HepG2 (cell line): ENCODE data around the gene STH. TPM values are rescaled to one million over a fixed set of nuclear protein-coding genes. Genes with fewer than 3 reads are reported as not detected.

Experiments used
- CHCHD3 ChIP-seq: sonication (generic); formaldehyde crosslinking; IDR thresholded peaks from 2 replicates; pipeline ENCODE4 v1.8.0; 2022; ENCODE audit warnings: mild to moderate bottlenecking, missing genetic modification reagents, moderate library complexity
- DBP ChIP-seq: sonication (generic); formaldehyde crosslinking; IDR thresholded peaks from 2 replicates; pipeline ENCODE4 v1.4.0; 2020; ENCODE audit warnings: missing genetic modification reagents; ENCODE audit errors: not compliant biosample characterization
- EED ChIP-seq: sonication (generic); formaldehyde crosslinking; IDR thresholded peaks from 2 replicates; pipeline ENCODE4 v1.5.0; 2020; ENCODE audit warnings: mild to moderate bottlenecking, missing genetic modification reagents
- HMG20A ChIP-seq: IDR thresholded peaks from 2 replicates; pipeline ENCODE4 v1.6.1; 2016; ENCODE audit warnings: borderline replicate concordance
- MBD4 ChIP-seq: IDR thresholded peaks from 2 replicates; pipeline ENCODE4 v1.6.1; 2012; ENCODE audit warnings: low read length, inconsistent platforms, borderline replicate concordance
- MIER3 ChIP-seq: IDR thresholded peaks from 2 replicates; pipeline ENCODE4 v1.6.1; 2016; ENCODE audit warnings: missing compliant biosample characterization, borderline replicate concordance
- NR3C1 ChIP-seq: sonication (generic); formaldehyde crosslinking; IDR thresholded peaks from 2 replicates; pipeline ENCODE4 v1.4.0; 2020; ENCODE audit warnings: missing genetic modification reagents
- PBX2 ChIP-seq: IDR thresholded peaks from 2 replicates; pipeline ENCODE4 v1.6.1; 2016; ENCODE audit warnings: control low read depth
- PHF20 ChIP-seq: sonication (generic); formaldehyde crosslinking; IDR thresholded peaks from 2 replicates; pipeline ENCODE4 v1.5.0; 2020; ENCODE audit warnings: mild to moderate bottlenecking, missing genetic modification reagents
- SMAD9 ChIP-seq: sonication (generic); formaldehyde crosslinking; IDR thresholded peaks from 2 replicates; pipeline ENCODE4 v1.5.1; 2020; ENCODE audit warnings: mild to moderate bottlenecking, missing genetic modification reagents
- TFDP2 ChIP-seq: sonication (generic); formaldehyde crosslinking; IDR thresholded peaks from 2 replicates; pipeline ENCODE4 v1.4.0; 2020; ENCODE audit warnings: missing genetic modification reagents
- TRIM24 ChIP-seq: sonication (generic); formaldehyde crosslinking; IDR thresholded peaks from 2 replicates; pipeline ENCODE4 v1.8.0; 2022; ENCODE audit warnings: mild to moderate bottlenecking, missing genetic modification reagents
- ZFP36 ChIP-seq: fragments of 150-350 bp; IDR thresholded peaks from 2 replicates; pipeline ENCODE4 v1.6.1; 2018; ENCODE audit warnings: borderline replicate concordance, low read length, low read depth; ENCODE audit not compliant: partially characterized antibody
- ZNF660 ChIP-seq: sonication (generic); formaldehyde crosslinking; IDR thresholded peaks from 2 replicates; pipeline ENCODE4 v1.5.1; 2020; ENCODE audit warnings: mild to moderate bottlenecking, low read depth, missing genetic modification reagents, borderline replicate concordance
- ZNF773 ChIP-seq: sonication (generic); formaldehyde crosslinking; IDR thresholded peaks from 2 replicates; pipeline ENCODE4 v1.4.0; 2020; ENCODE audit warnings: missing genetic modification reagents, borderline replicate concordance
- ZSCAN31 ChIP-seq: sonication (generic); formaldehyde crosslinking; IDR thresholded peaks from 2 replicates; pipeline ENCODE4 v1.5.0; 2020; ENCODE audit warnings: low read depth, mild to moderate bottlenecking, missing genetic modification reagents
- polyA plus RNA-seq, 8 experiments: library from polyadenylated mRNA; depleted of rRNA in 3 of 8; stranded (reverse) in 7 of 8; unstranded in 1 of 8; fragments of >200 nt; fragmentation: Illumina TruSeq in 4 of 8; extraction: Trizol in 4 of 8; gene quantifications; 2 replicates each; pipeline versions ENCODE4 v1.2.1 to v1.2.3, GENCODE V29; 2011 to 2016; ENCODE audit warnings: low read depth in 4 of 8, missing spikeins in 1 of 8, mixed read lengths in 1 of 8; ENCODE audit not compliant: insufficient read depth in 1 of 8
- total RNA-seq, 5 experiments: library from RNA; depleted of rRNA; stranded (reverse); fragments of >200 nt; fragmentation: Illumina TruSeq; extraction: Trizol; gene quantifications; 2 replicates each; pipeline ENCODE4 v1.2.3, GENCODE V29; 2016; ENCODE audit warnings: low read depth in 1 of 5
- TF ChIP-seq, protein P1 (sequence below): sonication (generic); formaldehyde crosslinking; IDR thresholded peaks from 2 replicates; pipeline ENCODE4 v1.4.0; 2020; ENCODE audit warnings: mild to moderate bottlenecking, missing genetic modification reagents
- TF ChIP-seq, protein P2 (sequence below): sonication (generic); formaldehyde crosslinking; IDR thresholded peaks from 2 replicates; pipeline ENCODE4 v1.5.1; 2020; ENCODE audit warnings: missing genetic modification reagents, mild to moderate bottlenecking, borderline replicate concordance

STH gene
- total and polyA plus RNA-seq, 2 of the 13 experiments (the other 11 are each of a cell fraction or from before 2014, with no cell fraction given) = not detected

DNA sequence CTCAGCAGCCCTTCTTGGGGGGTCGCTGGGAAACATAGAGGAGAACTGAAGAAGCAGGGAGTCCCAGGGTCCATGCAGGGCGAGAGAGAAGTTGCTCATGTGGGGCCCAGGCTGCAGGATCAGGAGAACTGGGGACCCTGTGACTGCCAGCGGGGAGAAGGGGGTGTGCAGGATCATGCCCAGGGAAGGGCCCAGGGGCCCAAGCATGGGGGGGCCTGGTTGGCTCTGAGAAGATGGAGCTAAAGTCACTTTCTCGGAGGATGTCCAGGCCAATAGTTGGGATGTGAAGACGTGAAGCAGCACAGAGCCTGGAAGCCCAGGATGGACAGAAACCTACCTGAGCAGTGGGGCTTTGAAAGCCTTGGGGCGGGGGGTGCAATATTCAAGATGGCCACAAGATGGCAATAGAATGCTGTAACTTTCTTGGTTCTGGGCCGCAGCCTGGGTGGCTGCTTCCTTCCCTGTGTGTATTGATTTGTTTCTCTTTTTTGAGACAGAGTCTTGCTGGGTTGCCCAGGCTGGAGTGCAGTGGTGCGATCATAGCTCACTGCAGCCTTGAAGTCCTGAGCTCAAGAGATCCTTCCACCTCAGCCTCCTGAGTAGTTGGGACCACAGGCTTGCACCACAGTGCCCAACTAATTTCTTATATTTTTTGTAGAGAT is 3.4 kb downstream of the STH start (continued):
- TF ChIP-seq TFDP2 (CRISPR knock-in tag) (peak; percentile 45; the same call in 1 of the 2 replicates), PBX2 (CRISPR knock-in tag) (no peak), HMG20A (CRISPR knock-in tag) (peak; percentile 45; the same call in 1 of the 2 replicates), TRIM24 (CRISPR knock-in tag) (no peak), CHCHD3 (no peak), SMAD9 (no peak), ZNF773 (CRISPR knock-in tag) (no peak), EED (peak; percentile 81; the same call in 1 of the 2 replicates), ZNF660 (no peak), MBD4 (no peak), MIER3 (CRISPR knock-in tag) (no peak; the same call in 1 of the 2 replicates), ZFP36 (no peak), NR3C1 (CRISPR knock-in tag) (no peak), DBP (CRISPR knock-in tag) (peak; percentile 13), ZSCAN31 (peak; percentile 24; the same call in 1 of the 2 replicates), PHF20 (CRISPR knock-in tag) (peak; percentile 49; the same call in 1 of the 2 replicates)
- TF ChIP-seq, protein P1, sequence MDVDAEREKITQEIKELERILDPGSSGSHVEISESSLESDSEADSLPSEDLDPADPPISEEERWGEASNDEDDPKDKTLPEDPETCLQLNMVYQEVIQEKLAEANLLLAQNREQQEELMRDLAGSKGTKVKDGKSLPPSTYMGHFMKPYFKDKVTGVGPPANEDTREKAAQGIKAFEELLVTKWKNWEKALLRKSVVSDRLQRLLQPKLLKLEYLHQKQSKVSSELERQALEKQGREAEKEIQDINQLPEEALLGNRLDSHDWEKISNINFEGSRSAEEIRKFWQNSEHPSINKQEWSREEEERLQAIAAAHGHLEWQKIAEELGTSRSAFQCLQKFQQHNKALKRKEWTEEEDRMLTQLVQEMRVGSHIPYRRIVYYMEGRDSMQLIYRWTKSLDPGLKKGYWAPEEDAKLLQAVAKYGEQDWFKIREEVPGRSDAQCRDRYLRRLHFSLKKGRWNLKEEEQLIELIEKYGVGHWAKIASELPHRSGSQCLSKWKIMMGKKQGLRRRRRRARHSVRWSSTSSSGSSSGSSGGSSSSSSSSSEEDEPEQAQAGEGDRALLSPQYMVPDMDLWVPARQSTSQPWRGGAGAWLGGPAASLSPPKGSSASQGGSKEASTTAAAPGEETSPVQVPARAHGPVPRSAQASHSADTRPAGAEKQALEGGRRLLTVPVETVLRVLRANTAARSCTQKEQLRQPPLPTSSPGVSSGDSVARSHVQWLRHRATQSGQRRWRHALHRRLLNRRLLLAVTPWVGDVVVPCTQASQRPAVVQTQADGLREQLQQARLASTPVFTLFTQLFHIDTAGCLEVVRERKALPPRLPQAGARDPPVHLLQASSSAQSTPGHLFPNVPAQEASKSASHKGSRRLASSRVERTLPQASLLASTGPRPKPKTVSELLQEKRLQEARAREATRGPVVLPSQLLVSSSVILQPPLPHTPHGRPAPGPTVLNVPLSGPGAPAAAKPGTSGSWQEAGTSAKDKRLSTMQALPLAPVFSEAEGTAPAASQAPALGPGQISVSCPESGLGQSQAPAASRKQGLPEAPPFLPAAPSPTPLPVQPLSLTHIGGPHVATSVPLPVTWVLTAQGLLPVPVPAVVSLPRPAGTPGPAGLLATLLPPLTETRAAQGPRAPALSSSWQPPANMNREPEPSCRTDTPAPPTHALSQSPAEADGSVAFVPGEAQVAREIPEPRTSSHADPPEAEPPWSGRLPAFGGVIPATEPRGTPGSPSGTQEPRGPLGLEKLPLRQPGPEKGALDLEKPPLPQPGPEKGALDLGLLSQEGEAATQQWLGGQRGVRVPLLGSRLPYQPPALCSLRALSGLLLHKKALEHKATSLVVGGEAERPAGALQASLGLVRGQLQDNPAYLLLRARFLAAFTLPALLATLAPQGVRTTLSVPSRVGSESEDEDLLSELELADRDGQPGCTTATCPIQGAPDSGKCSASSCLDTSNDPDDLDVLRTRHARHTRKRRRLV (CRISPR knock-in tag) = peak; percentile 74; the same call in 1 of the 2 replicates
- TF ChIP-seq, protein P2, sequence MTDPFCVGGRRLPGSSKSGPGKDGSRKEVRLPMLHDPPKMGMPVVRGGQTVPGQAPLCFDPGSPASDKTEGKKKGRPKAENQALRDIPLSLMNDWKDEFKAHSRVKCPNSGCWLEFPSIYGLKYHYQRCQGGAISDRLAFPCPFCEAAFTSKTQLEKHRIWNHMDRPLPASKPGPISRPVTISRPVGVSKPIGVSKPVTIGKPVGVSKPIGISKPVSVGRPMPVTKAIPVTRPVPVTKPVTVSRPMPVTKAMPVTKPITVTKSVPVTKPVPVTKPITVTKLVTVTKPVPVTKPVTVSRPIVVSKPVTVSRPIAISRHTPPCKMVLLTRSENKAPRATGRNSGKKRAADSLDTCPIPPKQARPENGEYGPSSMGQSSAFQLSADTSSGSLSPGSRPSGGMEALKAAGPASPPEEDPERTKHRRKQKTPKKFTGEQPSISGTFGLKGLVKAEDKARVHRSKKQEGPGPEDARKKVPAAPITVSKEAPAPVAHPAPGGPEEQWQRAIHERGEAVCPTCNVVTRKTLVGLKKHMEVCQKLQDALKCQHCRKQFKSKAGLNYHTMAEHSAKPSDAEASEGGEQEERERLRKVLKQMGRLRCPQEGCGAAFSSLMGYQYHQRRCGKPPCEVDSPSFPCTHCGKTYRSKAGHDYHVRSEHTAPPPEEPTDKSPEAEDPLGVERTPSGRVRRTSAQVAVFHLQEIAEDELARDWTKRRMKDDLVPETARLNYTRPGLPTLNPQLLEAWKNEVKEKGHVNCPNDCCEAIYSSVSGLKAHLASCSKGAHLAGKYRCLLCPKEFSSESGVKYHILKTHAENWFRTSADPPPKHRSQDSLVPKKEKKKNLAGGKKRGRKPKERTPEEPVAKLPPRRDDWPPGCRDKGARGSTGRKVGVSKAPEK (CRISPR knock-in tag) = 0 out of 2 replicates have a peak, but pooled peaks have one; percentile 45
